ENCODE results near the gene FOXP1. TPM values are rescaled to one million over a fixed set of nuclear protein-coding genes. Genes with fewer than 3 reads are reported as not detected.

Gene FOXP1
- total RNA-seq, 4 donors from 2014 or later = 13.2 to 46.6 (median 29.2) TPM

GRCh38 chr3:71227270-71227661, 356.3 kb downstream of the FOXP1 start:
- DNase-seq (no peak), ATAC-seq (no peak)
- H3K36me3 ChIP-seq = no peaks in the 10 kb centered on the region
- H3K4me1 ChIP-seq = peaks cover 7 to 19% of the 10 kb centered on the region in 2 donors
- intact Hi-C loops (cut with DNase I; ENCODE audit: low total_unique reads) (no loop called here), in situ Hi-C loops (cut with MboI; ENCODE audit: low sequenced_read_pairs in 4 of 4) (no loop called here)
- peak overlapping the region in 3 of 4 donors; percentile 28 to 56 (median 44) for H3K4me3 ChIP-seq
- no peaks in the 10 kb centered on the region for H3K9me3 ChIP-seq
- no peaks in the 10 kb centered on the region for H3K27me3 ChIP-seq
- H3K27ac ChIP-seq = peak overlapping the region in 3 of 4 donors; percentile 49 to 59 (median 52)
- TF ChIP-seq POLR2A (IDR thresholded peaks at IDR 0.05) = no peak
- no peak for TF ChIP-seq CTCF (IDR thresholded peaks at IDR 0.05 in 4 of 5, conservative IDR thresholded peaks at IDR 0.05 in 1 of 5)

- DNase-seq (peak; percentile 28 to 74), ATAC-seq (peak; percentile 85 to 92)
- in situ Hi-C loops (cut with MboI; ENCODE audit: low sequenced_read_pairs in 4 of 4) = no loop called here
- H3K4me1 ChIP-seq = peaks cover 7 to 19% of the 10 kb centered on the region in 2 donors
- no peaks in the 10 kb centered on the region for H3K9me3 ChIP-seq
- H3K36me3 ChIP-seq = no peaks in the 10 kb centered on the region
- intact Hi-C loops (cut with DNase I; ENCODE audit: low total_unique reads) = no loop called here
- peak overlapping the region; percentile 28 to 56 (median 44) for H3K4me3 ChIP-seq
- no peak for TF ChIP-seq CTCF (IDR thresholded peaks at IDR 0.05 in 4 of 5, conservative IDR thresholded peaks at IDR 0.05 in 1 of 5)
- TF ChIP-seq POLR2A (IDR thresholded peaks at IDR 0.05) = peak in 1 of 2 donors; percentile 18
- no peaks in the 10 kb centered on the region for H3K27me3 ChIP-seq
- H3K27ac ChIP-seq = peak overlapping the region; percentile 38 to 59 (median 50)
These were observed 356.8 kb downstream of the FOXP1 start for GRCh38 chr3:71226565-71227269.

GRCh38 chr3:71225951-71226564, 357.5 kb downstream of the FOXP1 start:
- DNase-seq (no peak), ATAC-seq (peak in 1 of 2 donors; percentile 7)
- Histone ChIP-seq H3K27me3 (no peaks in the 10 kb centered on the region), H3K36me3 (no peaks in the 10 kb centered on the region), H3K4me1 (peaks cover 7 to 19% of the 10 kb centered on the region in 2 donors), H3K4me3 (peak overlapping the region; percentile 28 to 56 (median 44)), H3K27ac (peak overlapping the region in 3 of 4 donors; percentile 49 to 59 (median 52)), H3K9me3 (no peaks in the 10 kb centered on the region)
- in situ Hi-C loops (cut with MboI; ENCODE audit: low sequenced_read_pairs in 4 of 4) (no loop called here), intact Hi-C loops (cut with DNase I; ENCODE audit: low total_unique reads) (no loop called here)
- TF ChIP-seq CTCF (IDR thresholded peaks at IDR 0.05 in 4 of 5, conservative IDR thresholded peaks at IDR 0.05 in 1 of 5) (no peak), POLR2A (IDR thresholded peaks at IDR 0.05) (no peak)

- intact Hi-C loops (cut with DNase I; ENCODE audit: low total_unique reads) (no loop called here), in situ Hi-C loops (cut with MboI; ENCODE audit: low sequenced_read_pairs in 4 of 4) (no loop called here)
- Histone ChIP-seq H3K4me3 (no peak overlapping the region), H3K4me1 (peaks cover 7 to 19% of the 10 kb centered on the region in 2 donors), H3K27me3 (no peaks in the 10 kb centered on the region), H3K36me3 (no peaks in the 10 kb centered on the region), H3K9me3 (no peaks in the 10 kb centered on the region), H3K27ac (no peak overlapping the region)
- ATAC-seq (no peak), DNase-seq (no peak)
- TF ChIP-seq POLR2A (IDR thresholded peaks at IDR 0.05) (no peak), CTCF (IDR thresholded peaks at IDR 0.05 in 4 of 5, conservative IDR thresholded peaks at IDR 0.05 in 1 of 5) (no peak)
These were observed 358.4 kb downstream of the FOXP1 start for GRCh38 chr3:71225002-71225684.
